IMR-90 (cell line): Measurements from ENCODE around the gene STAC2. TPM values are rescaled to one million over a fixed set of nuclear protein-coding genes. Genes with fewer than 3 reads are reported as not detected.

Experiments
- ATAC-seq: fragments of 200-7000 bp; cut with Tn5 transposase; 2 replicates; pipeline ENCODE4 v1.9.1; 2020; ENCODE audit warnings: low read depth, mild to moderate bottlenecking, moderate library complexity
- BruUV-seq: library from RNA; stranded (reverse); fragments of 400-500 nt; replicated peaks from 2 replicates; lab custom pipeline; 2021; lab: Mats Ljungman, UMichigan
- CTCF ChIA-PET: fragments of 300-600 bp; formaldehyde crosslinking; extraction: SDS; loops from one replicate; lab custom pipeline; 2021; ENCODE audit warnings: antibody characterized with exemption; lab: Yijun Ruan, JAX
- POLR2A ChIA-PET: fragments of 300-600 bp; sonication (Branson Sonifier 250); formaldehyde crosslinking; loops from one replicate; lab custom pipeline; 2022; ENCODE audit warnings: antibody characterized with exemption; ENCODE audit not compliant: unreplicated experiment; lab: Charles Lee
- DNase-seq: peaks from one replicate; pipeline ENCODE4 v3.0.0; 2013
- H2AFZ ChIP-seq: replicated peaks from 2 replicates; pipeline ENCODE3; 2013; ENCODE audit warnings: low read length, mild to moderate bottlenecking; ENCODE audit not compliant: poor library complexity
- H2AK5ac ChIP-seq: 2 replicates; pipeline ENCODE4 v1.6.1; 2013; ENCODE audit warnings: low read depth, low read length, inconsistent platforms
- H2AK9ac ChIP-seq: replicated peaks from 2 replicates; pipeline ENCODE3; 2013; ENCODE audit warnings: mild to moderate bottlenecking, low read depth, low read length, moderate library complexity; ENCODE audit not compliant: poor library complexity
- H2BK120ac ChIP-seq: 2 replicates; pipeline ENCODE4 v1.6.1; 2013; ENCODE audit warnings: low read depth, low read length, inconsistent platforms
- H2BK15ac ChIP-seq: 3 replicates; pipeline ENCODE4 v1.6.1; 2013; ENCODE audit warnings: low read depth, low read length, inconsistent platforms
- H2BK20ac ChIP-seq: 2 replicates; pipeline ENCODE4 v1.6.1; 2013; ENCODE audit warnings: low read depth, mild to moderate bottlenecking, inconsistent platforms, low read length, moderate library complexity
- H2BK5ac ChIP-seq: 2 replicates; pipeline ENCODE4 v1.6.1; 2013; ENCODE audit warnings: mild to moderate bottlenecking, low read depth, low read length, inconsistent platforms; ENCODE audit not compliant: poor library complexity, severe bottlenecking
- H3K14ac ChIP-seq: replicated peaks from 2 replicates; pipeline ENCODE4 v1.6.1; 2013; ENCODE audit warnings: low read depth, low read length, inconsistent platforms
- H3K18ac ChIP-seq: 2 replicates; pipeline ENCODE4 v1.6.1; 2013; ENCODE audit warnings: low read depth, low read length, control low read depth
- H3K23ac ChIP-seq: 2 replicates; pipeline ENCODE4 v1.6.1; 2013; ENCODE audit warnings: low read depth, low read length, inconsistent platforms
- H3K27ac ChIP-seq: 2 replicates; pipeline ENCODE4 v1.5.1; 2013; ENCODE audit warnings: mild to moderate bottlenecking, control low read depth, low read length; ENCODE audit not compliant: insufficient read depth
- H3K27me3 ChIP-seq: 2 replicates; pipeline ENCODE4 v1.6.1; 2013; ENCODE audit warnings: low read length; ENCODE audit not compliant: control insufficient read depth, insufficient read depth
- H3K36me3 ChIP-seq: 2 replicates; pipeline ENCODE4 v1.6.1; 2013; ENCODE audit warnings: low read length, mixed read lengths; ENCODE audit not compliant: control insufficient read depth, insufficient read depth
- H3K4ac ChIP-seq: 2 replicates; pipeline ENCODE4 v1.6.1; 2013; ENCODE audit warnings: low read depth, low read length, inconsistent platforms
- H3K4me1 ChIP-seq: 2 replicates; pipeline ENCODE4 v1.6.1; 2013; ENCODE audit warnings: low read length, mixed read lengths; ENCODE audit not compliant: control insufficient read depth, insufficient read depth
- H3K4me2 ChIP-seq: 2 replicates; pipeline ENCODE4 v1.6.1; 2013; ENCODE audit warnings: low read depth, mild to moderate bottlenecking, control low read depth, low read length, moderate library complexity
- H3K4me3 ChIP-seq: 2 replicates; pipeline ENCODE4 v1.5.1; 2013; ENCODE audit warnings: low read depth, mild to moderate bottlenecking, control low read depth, low read length, moderate library complexity; ENCODE audit not compliant: insufficient read depth
- H3K56ac ChIP-seq: 2 replicates; pipeline ENCODE4 v1.6.1; 2013; ENCODE audit warnings: low read length, inconsistent platforms; ENCODE audit not compliant: insufficient read depth; ENCODE audit errors: extremely low read depth
- H3K79me1 ChIP-seq, 2 experiments: 2 replicates each; pipeline ENCODE4 v1.6.1; 2013; ENCODE audit warnings: low read length in 2 of 2, inconsistent platforms in 1 of 2, low read depth in 1 of 2
- H3K9ac ChIP-seq: 2 replicates; pipeline ENCODE4 v1.6.1; 2013; ENCODE audit warnings: low read depth, low read length, control low read depth
- H3K9me1 ChIP-seq: 2 replicates; pipeline ENCODE4 v1.6.1; 2013; ENCODE audit warnings: low read length, inconsistent platforms; ENCODE audit not compliant: insufficient read depth
- H3K9me3 ChIP-seq: 2 replicates; pipeline ENCODE4 v1.6.1; 2013; ENCODE audit warnings: low read length; ENCODE audit not compliant: control insufficient read depth, insufficient read depth
- H4K20me1 ChIP-seq: 2 replicates; pipeline ENCODE4 v1.6.1; 2013; ENCODE audit warnings: low read length, inconsistent platforms; ENCODE audit not compliant: insufficient read depth
- H4K5ac ChIP-seq: 2 replicates; pipeline ENCODE4 v1.6.1; 2013; ENCODE audit warnings: mild to moderate bottlenecking, low read depth, low read length, control low read depth
- H4K8ac ChIP-seq, 2 experiments: 2 replicates each; pipeline ENCODE4 v1.6.1; 2013; ENCODE audit warnings: low read depth in 2 of 2, low read length in 2 of 2, control low read depth in 1 of 2, inconsistent platforms in 1 of 2
- H4K91ac ChIP-seq: 2 replicates; pipeline ENCODE4 v1.6.1; 2013; ENCODE audit warnings: low read depth, low read length, inconsistent platforms; ENCODE audit not compliant: insufficient read depth
- BHLHE40 ChIP-seq: fragments of 150-350 bp; IDR thresholded peaks from 2 replicates; pipeline ENCODE4 v1.6.1; 2016; ENCODE audit warnings: mild to moderate bottlenecking, low read depth, low read length
- CEBPB ChIP-seq: IDR thresholded peaks from 2 replicates; pipeline ENCODE4 v1.6.1; 2012; ENCODE audit warnings: low read depth, low read length, improper control_type of control experiment
- CTCF ChIP-seq: conservative IDR thresholded peaks from 2 replicates; pipeline ENCODE4 v1.5.1; 2012; ENCODE audit warnings: mild to moderate bottlenecking, low read depth, low read length, improper control_type of control experiment
- RAD21 ChIP-seq: IDR thresholded peaks from 2 replicates; pipeline ENCODE4 v1.6.1; 2012; ENCODE audit warnings: low read length, improper control_type of control experiment
- WGBS, 2 experiments: methylation state at CpG; one replicate each; pipeline versions ENCODE4 v1.1.5 to v1.1.7; 2013; ENCODE audit warnings: missing lambda C conversion rate in 2 of 2; ENCODE audit not compliant: insufficient read length in 1 of 2; ENCODE audit errors: extremely low coverage in 2 of 2; 5-methylcytosine and 5-hydroxymethylcytosine counted together
- dilution Hi-C: fragments of 300-500 bp; cut with HindIII; formaldehyde crosslinking; loops from one replicate; pipeline ENCODE4 v1.14.3; 2018; ENCODE audit warnings: low sequenced_read_pairs; ENCODE audit not compliant: unreplicated experiment
- in situ Hi-C: fragments of 300-500 bp; cut with MboI; formaldehyde crosslinking; loops from 3 replicates; pipeline ENCODE4 v1.14.3; 2019; ENCODE audit warnings: low sequenced_read_pairs, inconsistent platforms, mixed read lengths
- intact Hi-C: fragments of 100-400 bp; cut with micrococcal nuclease; formaldehyde crosslinking; loops from 2 replicates; pipeline ENCODE4 v1.10.0; 2022
- polyA plus RNA-seq, 3 experiments: library from polyadenylated mRNA; depleted of rRNA; stranded (reverse); fragments of >200 nt; gene quantifications; 2 replicates each; pipeline ENCODE4 v1.2.3, GENCODE V29; 2012; ENCODE audit warnings: low replicate concordance in 1 of 3
- total RNA-seq: library from RNA; depleted of rRNA; stranded (reverse); fragments of >200 nt; gene quantifications from 2 replicates; pipeline ENCODE4 v1.2.3, GENCODE V29; 2012
- TF ChIP-seq, protein P1 (sequence below): fragments of 150-350 bp; IDR thresholded peaks from 2 replicates; pipeline ENCODE4 v1.6.1; 2016; ENCODE audit warnings: low read depth, mild to moderate bottlenecking, low read length, moderate library complexity, borderline replicate concordance
- TF ChIP-seq, protein P2 (sequence below): fragments of 150-350 bp; IDR thresholded peaks from 2 replicates; pipeline ENCODE4 v1.6.1; 2017; ENCODE audit warnings: mild to moderate bottlenecking, antibody characterized with exemption, low read length, low read depth

The STAC2 gene
- total and polyA plus RNA-seq, 2 of the 4 experiments (the other 2 are of a cell fraction): 0.02 TPM; not detected in 1

- Histone ChIP-seq H3K79me1 (no peaks in the 10 kb centered on the region), H3K56ac (no peak overlapping the region), H3K9me3 (no peaks in the 10 kb centered on the region), H2BK15ac (no peak overlapping the region), H2BK120ac (no peak overlapping the region), H3K9me1 (no peaks in the 10 kb centered on the region), H3K36me3 (no peaks in the 10 kb centered on the region), H3K4me2 (no peak overlapping the region), H3K4ac (no peak overlapping the region), H4K91ac (no peak overlapping the region), H3K27me3 (peaks cover 73% of the 10 kb centered on the region), H4K8ac (no peak overlapping the region), H4K20me1 (no peaks in the 10 kb centered on the region), H3K14ac (no peak overlapping the region), H3K9ac (no peak overlapping the region), H3K23ac (no peak overlapping the region), H4K5ac (no peak overlapping the region), H2AK5ac (no peak overlapping the region), H2BK20ac (no peak overlapping the region), H3K4me3 (no peak overlapping the region), H2AK9ac (no peak overlapping the region), H2BK5ac (no peak overlapping the region), H2AFZ (no peak overlapping the region), H3K18ac (no peak overlapping the region), H3K27ac (no peak overlapping the region), H3K4me1 (peaks cover 4% of the 10 kb centered on the region; the same call in 1 of the 2 replicates)
- ChIA-PET POLR2A (no interaction called here), CTCF (no interaction called here)
- in situ Hi-C loops: no loop called here
- DNase-seq: no peak
- 100% methylated on average over 1 of the region's 7 CpGs; no CpG with 5 or more reads in 1 of the 2 experiments for WGBS, 2 experiments
- intact Hi-C loops: no loop called here
- TF ChIP-seq BHLHE40 (no peak), RAD21 (no peak), CEBPB (no peak), CTCF (no peak)
- TF ChIP-seq, protein P1, sequence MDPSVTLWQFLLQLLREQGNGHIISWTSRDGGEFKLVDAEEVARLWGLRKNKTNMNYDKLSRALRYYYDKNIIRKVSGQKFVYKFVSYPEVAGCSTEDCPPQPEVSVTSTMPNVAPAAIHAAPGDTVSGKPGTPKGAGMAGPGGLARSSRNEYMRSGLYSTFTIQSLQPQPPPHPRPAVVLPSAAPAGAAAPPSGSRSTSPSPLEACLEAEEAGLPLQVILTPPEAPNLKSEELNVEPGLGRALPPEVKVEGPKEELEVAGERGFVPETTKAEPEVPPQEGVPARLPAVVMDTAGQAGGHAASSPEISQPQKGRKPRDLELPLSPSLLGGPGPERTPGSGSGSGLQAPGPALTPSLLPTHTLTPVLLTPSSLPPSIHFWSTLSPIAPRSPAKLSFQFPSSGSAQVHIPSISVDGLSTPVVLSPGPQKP: no peak
- TF ChIP-seq, protein P2, sequence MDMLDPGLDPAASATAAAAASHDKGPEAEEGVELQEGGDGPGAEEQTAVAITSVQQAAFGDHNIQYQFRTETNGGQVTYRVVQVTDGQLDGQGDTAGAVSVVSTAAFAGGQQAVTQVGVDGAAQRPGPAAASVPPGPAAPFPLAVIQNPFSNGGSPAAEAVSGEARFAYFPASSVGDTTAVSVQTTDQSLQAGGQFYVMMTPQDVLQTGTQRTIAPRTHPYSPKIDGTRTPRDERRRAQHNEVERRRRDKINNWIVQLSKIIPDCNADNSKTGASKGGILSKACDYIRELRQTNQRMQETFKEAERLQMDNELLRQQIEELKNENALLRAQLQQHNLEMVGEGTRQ: no peak
- dilution Hi-C loops: no loop called here
- no TSS peak for BruUV-seq
- no peak for ATAC-seq
Observed at GRCh38 chr17:39222151-39222550, 3.6 kb downstream of the STAC2 start.
